Endothelial cell (in vitro differentiated cells): ENCODE data around the gene ZNF519. TPM values are rescaled to one million over a fixed set of nuclear protein-coding genes. Genes with fewer than 3 reads are reported as not detected.
"Not testable (repeated sequence)": the region's sequence is repeated elsewhere in the genome, so short reads cannot be mapped to it uniquely, and the experiment has no call there.

ENCODE experiments used
- DNase-seq: peaks from one replicate; pipeline ENCODE4 v3.0.0; 2021; ENCODE audit warnings: low spot score
- H3K27ac Mint-ChIP-seq: one replicate; pipeline ENCODE4 v1.8.0; 2021; ENCODE audit warnings: mixed read lengths, inconsistent platforms; ENCODE audit not compliant: unreplicated experiment
- H3K27me3 Mint-ChIP-seq: one replicate; pipeline ENCODE4 v1.8.0; 2021; ENCODE audit warnings: mild to moderate bottlenecking, moderate library complexity, mixed read lengths, inconsistent platforms; ENCODE audit not compliant: unreplicated experiment
- H3K36me3 Mint-ChIP-seq: one replicate; pipeline ENCODE4 v1.8.0; 2021; ENCODE audit warnings: mild to moderate bottlenecking, low read depth, mixed read lengths, inconsistent platforms; ENCODE audit not compliant: unreplicated experiment
- H3K4me1 Mint-ChIP-seq: one replicate; pipeline ENCODE4 v1.8.0; 2021; ENCODE audit warnings: mild to moderate bottlenecking, mixed read lengths, inconsistent platforms; ENCODE audit not compliant: unreplicated experiment
- H3K4me3 Mint-ChIP-seq: one replicate; pipeline ENCODE4 v1.8.0; 2021; ENCODE audit warnings: mild to moderate bottlenecking, mixed read lengths, inconsistent platforms; ENCODE audit not compliant: unreplicated experiment
- H3K9me3 Mint-ChIP-seq: one replicate; pipeline ENCODE4 v1.8.0; 2021; ENCODE audit warnings: mixed read lengths, inconsistent platforms; ENCODE audit not compliant: unreplicated experiment
- long read RNA-seq: library from polyadenylated mRNA; unstranded; transcript quantifications from one replicate; pipeline ENCODE4 v2.0.0, GENCODE V29; 2020; ENCODE audit not compliant: unreplicated experiment
- total RNA-seq: library from RNA; stranded (reverse); fragmentation: NEBNext Ultra II Directional; extraction: Animal tissue kit (Norgen Biotek cat#: 25700); gene quantifications from one replicate; pipeline ENCODE4 v1.2.1, GENCODE V29; 2021; ENCODE audit not compliant: unreplicated experiment
- TF ChIP-seq, protein P1 (sequence below): fragments of 200-600 bp; sonication (generic); IDR thresholded peaks from one replicate; pipeline ENCODE4 v1.5.0; 2021; ENCODE audit warnings: antibody characterized with exemption; ENCODE audit not compliant: unreplicated experiment

ZNF519 gene
- 14.5 TPM for total RNA-seq
- long read RNA-seq, partial matches to known transcripts, result 1 of 3 reads
- long read RNA-seq, other reads (novel, unspliced or antisense), result 0 of 3 reads

DNA sequence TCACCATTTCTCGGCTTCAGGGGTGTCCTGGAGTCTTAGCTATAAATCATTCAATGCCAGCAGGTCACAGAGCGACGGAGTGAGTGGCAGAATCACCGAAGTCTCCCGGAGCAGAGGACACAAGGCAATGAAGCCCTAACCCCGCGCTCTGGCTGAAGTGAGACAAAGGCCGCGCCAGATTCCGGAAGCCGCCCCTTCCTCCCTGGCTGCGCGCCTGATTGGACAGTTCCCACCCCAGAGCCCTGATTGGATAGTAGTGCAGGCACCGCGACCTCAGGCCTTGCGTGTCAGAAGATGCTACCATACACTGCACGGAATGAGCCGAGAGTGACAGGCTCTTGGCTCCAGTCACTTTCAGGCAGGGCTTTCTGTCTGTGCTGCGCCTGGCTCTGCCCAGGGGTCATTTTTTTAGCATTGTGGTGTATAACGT lies at the start of gene ZNF519:
Gene ZNF519 (minus strand): TSS at position 165 of the 430 bp plus-strand sequence. CDS start 158 bp downstream, at position 7.
- H3K27me3 Mint-ChIP-seq, H3K4me1 Mint-ChIP-seq, H3K9me3 Mint-ChIP-seq, H3K36me3 Mint-ChIP-seq: not testable (repeated sequence)
- DNase-seq, result peak; percentile 85
- Mint-ChIP-seq H3K4me3 (peak within 1 kb of the TSS; percentile 96), H3K27ac (peak within 1 kb of the TSS; percentile 99)

DNA sequence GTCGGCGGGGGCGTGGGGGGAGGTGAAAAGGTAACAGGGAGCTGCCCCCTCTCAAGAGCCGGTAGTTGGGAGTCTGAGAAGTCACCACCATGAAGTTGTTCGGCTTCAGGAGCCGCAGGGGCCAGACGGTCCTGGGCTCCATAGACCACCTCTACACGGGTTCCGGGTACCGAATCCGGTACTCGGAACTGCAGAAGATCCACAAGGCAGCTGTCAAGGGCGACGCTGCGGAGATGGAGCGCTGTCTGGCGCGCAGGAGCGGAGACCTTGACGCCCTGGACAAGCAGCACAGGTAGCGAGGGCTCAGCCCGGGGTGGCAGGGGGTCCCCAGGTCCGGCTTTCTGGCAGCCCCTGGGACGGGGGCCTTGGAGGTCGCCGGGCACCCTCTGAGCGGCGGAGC lies 47.1 kb upstream of the ZNF519 start:
- peak overlapping the region; percentile 47 for H3K4me3 Mint-ChIP-seq
- peaks cover 5% of the 10 kb centered on the region for H3K9me3 Mint-ChIP-seq

DNA sequence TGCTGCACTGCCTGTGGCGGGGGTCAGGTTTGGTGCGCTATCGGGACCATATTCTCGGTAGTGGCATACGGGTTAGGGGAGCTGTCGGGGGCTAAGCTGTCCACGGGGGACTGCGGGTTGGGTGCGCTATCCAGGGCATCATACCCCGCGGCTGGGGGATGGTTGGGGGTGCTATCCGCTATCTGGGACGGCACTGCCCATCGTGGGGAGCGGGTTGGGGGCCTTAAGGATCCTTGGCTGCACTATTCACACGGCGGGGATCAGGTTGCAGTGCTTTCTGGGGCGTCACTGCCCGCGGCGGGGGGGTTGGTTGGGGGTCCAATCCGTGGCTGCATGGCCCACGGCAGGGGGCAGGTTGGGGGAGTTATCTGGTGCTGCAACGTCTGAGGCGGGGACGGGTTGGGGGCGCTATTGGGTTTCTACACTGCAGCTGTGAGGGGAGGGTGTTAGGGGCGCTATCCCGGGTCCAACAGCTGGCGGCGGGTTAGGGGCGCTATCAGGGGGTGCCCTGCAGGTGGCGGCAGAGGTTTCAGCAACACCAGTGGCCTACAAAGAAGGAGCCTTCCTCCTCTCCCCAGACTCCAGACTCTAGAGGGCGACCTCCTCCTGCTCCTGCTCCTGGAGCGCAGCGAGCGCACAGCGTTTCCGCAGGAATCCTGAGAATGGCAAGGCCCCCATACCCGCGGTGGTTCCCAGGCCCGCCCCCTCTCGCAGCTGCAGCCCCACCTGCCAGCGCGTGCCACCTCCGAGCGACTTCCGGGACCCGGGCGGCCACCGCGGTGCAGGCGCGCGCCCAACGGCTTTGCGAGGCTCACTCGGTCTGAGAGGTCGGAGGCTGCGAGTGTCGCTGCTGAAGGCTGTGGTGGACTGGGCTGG lies 46.3 kb upstream of the ZNF519 start:
- not testable (repeated sequence) for H3K9me3 Mint-ChIP-seq, H3K27ac Mint-ChIP-seq, H3K36me3 Mint-ChIP-seq, H3K4me1 Mint-ChIP-seq, H3K27me3 Mint-ChIP-seq
- TF ChIP-seq, protein P1, sequence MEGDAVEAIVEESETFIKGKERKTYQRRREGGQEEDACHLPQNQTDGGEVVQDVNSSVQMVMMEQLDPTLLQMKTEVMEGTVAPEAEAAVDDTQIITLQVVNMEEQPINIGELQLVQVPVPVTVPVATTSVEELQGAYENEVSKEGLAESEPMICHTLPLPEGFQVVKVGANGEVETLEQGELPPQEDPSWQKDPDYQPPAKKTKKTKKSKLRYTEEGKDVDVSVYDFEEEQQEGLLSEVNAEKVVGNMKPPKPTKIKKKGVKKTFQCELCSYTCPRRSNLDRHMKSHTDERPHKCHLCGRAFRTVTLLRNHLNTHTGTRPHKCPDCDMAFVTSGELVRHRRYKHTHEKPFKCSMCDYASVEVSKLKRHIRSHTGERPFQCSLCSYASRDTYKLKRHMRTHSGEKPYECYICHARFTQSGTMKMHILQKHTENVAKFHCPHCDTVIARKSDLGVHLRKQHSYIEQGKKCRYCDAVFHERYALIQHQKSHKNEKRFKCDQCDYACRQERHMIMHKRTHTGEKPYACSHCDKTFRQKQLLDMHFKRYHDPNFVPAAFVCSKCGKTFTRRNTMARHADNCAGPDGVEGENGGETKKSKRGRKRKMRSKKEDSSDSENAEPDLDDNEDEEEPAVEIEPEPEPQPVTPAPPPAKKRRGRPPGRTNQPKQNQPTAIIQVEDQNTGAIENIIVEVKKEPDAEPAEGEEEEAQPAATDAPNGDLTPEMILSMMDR, result peak; percentile 57
- H3K4me3 Mint-ChIP-seq, result peak overlapping the region; percentile 47
- DNase-seq, result peak; percentile 61

More for the DNA sequence above, 47.1 kb upstream of the ZNF519 start:
- DNase-seq, result no peak
- Mint-ChIP-seq H3K27ac (no peak overlapping the region), H3K27me3 (peaks cover 2% of the 10 kb centered on the region), H3K4me1 (no peaks in the 10 kb centered on the region), H3K36me3 (no peaks in the 10 kb centered on the region)
- TF ChIP-seq, protein P1, result no peak

DNA sequence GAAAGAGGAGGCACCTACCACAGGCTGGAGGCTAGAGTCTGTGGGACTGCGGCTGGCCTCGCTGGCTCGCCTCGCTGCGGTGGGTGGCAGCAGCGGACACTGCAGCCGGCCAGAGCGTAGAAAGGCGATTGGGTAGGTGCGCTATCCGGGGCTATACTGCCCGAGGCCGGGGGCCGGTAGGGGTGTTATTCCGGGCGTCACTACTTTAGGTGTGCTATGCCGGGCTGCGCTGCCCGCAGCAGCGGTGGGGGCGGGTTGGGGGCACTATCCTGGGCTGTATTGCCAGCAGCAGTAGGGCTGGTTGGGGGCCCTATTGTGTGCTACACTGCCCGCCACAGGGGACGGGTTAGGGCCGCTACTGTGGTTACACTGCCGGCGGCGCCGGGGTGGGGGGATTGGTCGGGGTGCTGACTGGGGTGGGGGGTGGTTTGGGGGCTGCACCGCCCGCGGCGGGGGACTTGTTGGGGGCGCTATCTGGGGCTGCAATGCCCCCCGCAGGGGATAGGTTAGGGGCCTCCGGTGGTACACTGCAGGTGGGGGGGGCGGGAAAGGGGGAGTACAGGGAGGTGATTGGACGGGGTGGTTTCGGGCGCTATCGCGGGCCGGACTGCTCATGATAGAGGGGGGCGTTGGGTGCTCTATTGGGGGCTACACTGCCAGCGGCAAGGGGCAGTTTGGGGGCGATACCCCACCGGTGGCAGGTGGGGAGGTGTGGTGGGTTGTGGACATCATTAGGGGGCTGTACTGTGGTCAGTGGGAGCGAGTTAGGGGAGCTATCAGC lies 45.5 kb upstream of the ZNF519 start:
- H3K27me3 Mint-ChIP-seq, H3K4me3 Mint-ChIP-seq, H3K36me3 Mint-ChIP-seq, DNase-seq, H3K9me3 Mint-ChIP-seq, H3K27ac Mint-ChIP-seq, H3K4me1 Mint-ChIP-seq: not testable (repeated sequence)

DNA sequence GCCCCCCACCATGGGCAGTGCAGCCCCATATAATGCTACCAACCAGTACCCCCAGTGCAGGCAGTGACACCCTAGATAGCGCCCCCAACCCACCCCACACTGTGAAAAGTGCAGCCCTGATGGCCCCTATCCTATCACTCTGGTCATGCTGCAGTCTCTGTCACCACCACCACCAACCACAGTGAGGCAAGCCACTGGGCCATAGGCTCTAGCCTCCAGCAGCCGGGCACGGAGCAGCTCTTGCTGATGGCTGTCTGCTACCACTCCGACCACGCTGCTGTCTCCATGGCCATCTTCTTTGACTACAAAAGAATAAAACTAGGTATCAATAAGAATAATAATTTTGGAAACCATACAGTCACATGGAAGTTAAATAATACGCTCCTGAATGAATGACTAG lies 43.2 kb upstream of the ZNF519 start:
- H3K36me3 Mint-ChIP-seq, H3K4me3 Mint-ChIP-seq, H3K27me3 Mint-ChIP-seq, H3K9me3 Mint-ChIP-seq, DNase-seq, H3K27ac Mint-ChIP-seq, H3K4me1 Mint-ChIP-seq: not testable (repeated sequence)

DNA sequence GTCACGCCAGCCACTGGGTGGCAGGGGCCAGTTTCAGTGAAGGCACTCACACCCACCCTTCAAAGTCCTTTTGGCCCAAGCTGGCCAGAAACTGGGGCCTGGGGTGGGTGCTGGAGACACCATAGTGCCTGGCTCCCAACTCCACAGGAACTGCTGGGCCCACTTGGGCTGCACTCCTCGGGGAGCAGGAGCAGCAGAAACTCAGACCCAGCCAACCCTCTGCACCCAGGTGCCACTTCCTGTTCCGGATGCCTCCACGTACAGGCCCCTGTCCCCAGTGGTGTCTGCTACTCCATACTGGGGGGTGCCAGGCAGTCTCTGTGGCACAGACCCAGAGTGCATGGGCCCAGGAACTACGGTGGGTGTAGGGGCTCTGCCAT lies 42.5 kb upstream of the ZNF519 start:
- Mint-ChIP-seq H3K4me3 (no peak overlapping the region), H3K36me3 (peaks cover 5% of the 10 kb centered on the region), H3K4me1 (no peaks in the 10 kb centered on the region), H3K27me3 (peaks cover 8% of the 10 kb centered on the region), H3K27ac (no peak overlapping the region), H3K9me3 (peaks cover 9% of the 10 kb centered on the region)
- no peak for DNase-seq
- TF ChIP-seq, protein P1, result no peak

DNA sequence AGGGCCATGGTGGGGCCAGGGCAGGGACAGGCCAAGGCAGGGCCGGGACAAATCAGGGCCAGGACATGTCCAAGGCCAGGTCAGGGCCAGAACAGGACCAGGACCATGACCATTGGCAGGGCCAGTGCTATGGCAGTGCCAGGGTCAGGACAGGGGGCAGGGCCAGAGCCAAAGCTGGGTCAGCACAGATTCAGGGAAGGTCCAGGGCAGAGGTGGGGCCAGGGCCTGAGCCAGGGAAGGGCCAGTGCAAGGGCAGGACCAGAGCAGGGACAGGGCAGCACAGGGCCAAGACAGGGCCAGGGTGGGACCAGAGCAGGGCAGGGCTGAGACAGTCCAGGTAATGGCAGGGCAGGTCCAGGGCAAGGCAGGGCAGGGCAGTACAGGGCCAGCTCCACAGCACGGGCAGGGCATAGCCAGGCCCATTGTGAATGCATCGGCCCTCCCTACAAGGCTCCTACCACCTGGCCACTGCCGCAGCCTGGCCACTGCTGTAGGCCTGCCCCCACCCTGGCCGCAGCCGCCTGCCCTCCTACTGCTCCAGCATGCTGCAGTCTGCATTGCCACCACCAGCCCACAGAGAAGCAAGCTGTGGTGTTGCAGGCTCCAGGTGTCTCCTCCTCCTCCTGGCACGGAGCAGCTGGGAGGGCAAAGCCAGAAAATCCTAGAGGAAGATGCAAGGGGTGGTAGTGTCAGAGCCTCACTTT lies 41.9 kb upstream of the ZNF519 start:
- H3K4me1 Mint-ChIP-seq, H3K27me3 Mint-ChIP-seq, DNase-seq, H3K9me3 Mint-ChIP-seq, H3K27ac Mint-ChIP-seq, H3K36me3 Mint-ChIP-seq, H3K4me3 Mint-ChIP-seq: not testable (repeated sequence)

DNA sequence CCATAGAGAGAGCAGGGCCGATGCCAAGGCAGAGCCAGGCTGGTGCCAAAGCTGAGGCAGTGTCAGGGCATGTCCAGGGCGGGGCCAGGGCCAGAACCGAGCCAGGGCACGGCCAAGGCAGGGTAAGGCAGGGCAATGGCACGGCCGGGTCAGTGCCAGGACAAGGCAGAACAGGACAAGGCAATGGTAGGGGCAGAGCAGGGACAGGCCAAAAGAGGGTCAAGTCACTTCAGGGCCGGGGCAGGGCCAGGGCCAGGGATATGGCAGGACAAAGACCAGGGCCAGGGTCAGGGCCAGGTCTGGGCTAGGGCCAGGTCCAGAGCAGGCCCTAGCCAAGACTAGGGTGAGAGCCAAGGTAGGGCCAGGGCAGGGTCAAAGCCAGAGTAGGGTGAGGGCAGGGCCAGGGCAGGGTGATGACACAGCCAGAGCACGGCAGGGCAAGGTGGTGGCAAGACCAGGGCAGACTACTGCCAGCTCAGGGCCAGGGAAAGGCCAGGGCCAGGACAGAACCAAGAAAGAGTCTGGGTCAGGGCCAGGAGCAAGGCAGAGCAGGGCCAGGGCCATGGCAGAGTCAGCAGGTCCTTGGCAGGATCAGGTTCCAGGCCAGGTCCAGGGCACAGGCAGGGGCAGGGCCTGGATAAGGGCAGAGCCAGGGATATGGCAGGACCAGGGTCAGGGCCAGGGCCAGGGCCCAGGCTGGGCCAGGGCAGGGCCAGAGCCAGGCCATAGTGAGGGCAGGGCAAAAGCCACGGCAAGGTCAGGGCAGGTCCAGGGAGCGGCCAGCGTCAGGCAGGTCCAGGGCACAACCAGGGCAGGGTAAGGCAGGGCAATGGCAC lies 41.1 kb upstream of the ZNF519 start:
- not testable (repeated sequence) for H3K27ac Mint-ChIP-seq, H3K9me3 Mint-ChIP-seq, H3K36me3 Mint-ChIP-seq, DNase-seq, H3K4me1 Mint-ChIP-seq, H3K4me3 Mint-ChIP-seq, H3K27me3 Mint-ChIP-seq
